MM.1S (cell line): Measurements from ENCODE around the gene DNAJC6.

Experiments used
- DNase-seq: peaks from one replicate; pipeline ENCODE4 v3.0.0-alpha.2; 2015
- H2AFZ ChIP-seq: fragments of 300-600 bp; sonication (generic); 2 replicates; pipeline ENCODE4 v1.6.0; 2016; ENCODE audit warnings: antibody characterized with exemption, low read length
- H3F3A ChIP-seq: fragments of 300-600 bp; sonication (generic); 2 replicates; pipeline ENCODE4 v1.6.1; 2016; ENCODE audit warnings: mild to moderate bottlenecking, antibody characterized with exemption, low read length, moderate library complexity, mixed read lengths; ENCODE audit not compliant: insufficient read depth
- H3K27ac ChIP-seq: fragments of 300-600 bp; sonication (generic); 2 replicates; pipeline ENCODE4 v1.5.1; 2016; ENCODE audit warnings: mild to moderate bottlenecking, low read length
- H3K27me3 ChIP-seq: fragments of 300-600 bp; sonication (generic); replicated peaks from 2 replicates; pipeline ENCODE4 v1.6.0; 2016; ENCODE audit warnings: low read length; ENCODE audit not compliant: insufficient read depth
- H3K36me3 ChIP-seq: fragments of 300-600 bp; sonication (generic); replicated peaks from 2 replicates; pipeline ENCODE4 v1.6.1; 2016; ENCODE audit warnings: mild to moderate bottlenecking, low read length, mixed read lengths; ENCODE audit not compliant: insufficient read depth
- H3K4me1 ChIP-seq: fragments of 300-600 bp; sonication (generic); 2 replicates; pipeline ENCODE4 v1.6.1; 2016; ENCODE audit warnings: low read length, mixed read lengths
- H3K4me2 ChIP-seq: fragments of 300-600 bp; sonication (generic); 2 replicates; pipeline ENCODE4 v1.6.0; 2016; ENCODE audit warnings: low read depth, low read length
- H3K4me3 ChIP-seq: fragments of 300-600 bp; sonication (generic); 2 replicates; pipeline ENCODE4 v1.5.1; 2016; ENCODE audit warnings: low read length, mixed read lengths
- H3K79me2 ChIP-seq: fragments of 300-600 bp; sonication (generic); 2 replicates; pipeline ENCODE4 v1.6.1; 2016; ENCODE audit warnings: mixed run types, low read length, mixed read lengths
- H3K9ac ChIP-seq: fragments of 300-600 bp; sonication (generic); 2 replicates; pipeline ENCODE4 v1.6.1; 2016; ENCODE audit warnings: low read length, mixed read lengths
- H3K9me2 ChIP-seq: fragments of 300-600 bp; sonication (generic); replicated peaks from 2 replicates; pipeline ENCODE4 v1.6.1; 2016; ENCODE audit warnings: mild to moderate bottlenecking, low read length, mixed read lengths; ENCODE audit not compliant: insufficient read depth
- H3K9me3 ChIP-seq: fragments of 300-600 bp; sonication (generic); replicated peaks from 2 replicates; pipeline ENCODE4 v1.6.1; 2016; ENCODE audit warnings: mild to moderate bottlenecking, low read length, mixed read lengths; ENCODE audit not compliant: insufficient read depth
- H4K20me1 ChIP-seq: fragments of 300-600 bp; sonication (generic); 2 replicates; pipeline ENCODE4 v1.6.1; 2016; ENCODE audit warnings: mild to moderate bottlenecking, low read length, moderate library complexity, mixed read lengths; ENCODE audit not compliant: insufficient read depth
- CTCF ChIP-seq: fragments of 300-600 bp; sonication (generic); IDR thresholded peaks from 2 replicates; pipeline ENCODE4 v1.5.1; 2016; ENCODE audit warnings: antibody characterized with exemption, low read length, mixed read lengths
- EZH2 ChIP-seq: fragments of 300-600 bp; sonication (generic); optimal IDR thresholded peaks from 2 replicates; pipeline ENCODE3; 2017; ENCODE audit warnings: low read depth, mild to moderate bottlenecking, antibody characterized with exemption, low read length, mixed read lengths
- EZH2phosphoT487 ChIP-seq: fragments of 300-600 bp; sonication (generic); IDR thresholded peaks from 2 replicates; pipeline ENCODE4 v1.6.1; 2018; ENCODE audit warnings: antibody characterized with exemption, low read length

DNAJC6 gene

GRCh38 chr1:65263286-65263685 is 46.1 kb upstream of the DNAJC6 start:
- H3K4me3 ChIP-seq: no peak overlapping the region
- no peaks in the 10 kb centered on the region for H3K79me2 ChIP-seq
- H3K9ac ChIP-seq: no peak overlapping the region
- no peaks in the 10 kb centered on the region for H3K27me3 ChIP-seq
- TF ChIP-seq EZH2phosphoT487: no peak
- no peak for TF ChIP-seq EZH2
- TF ChIP-seq CTCF: no peak
- no peaks in the 10 kb centered on the region for H3K36me3 ChIP-seq
- H3K9me2 ChIP-seq: no peaks in the 10 kb centered on the region
- H2AFZ ChIP-seq: no peak overlapping the region
- DNase-seq: no peak
- H3K4me2 ChIP-seq: no peak overlapping the region
- H3K4me1 ChIP-seq: peaks cover 13% of the 10 kb centered on the region; the same call in 1 of the 2 replicates
- peaks cover 7% of the 10 kb centered on the region for H3F3A ChIP-seq
- H3K27ac ChIP-seq: no peak overlapping the region
- H4K20me1 ChIP-seq: no peaks in the 10 kb centered on the region
- H3K9me3 ChIP-seq: no peaks in the 10 kb centered on the region

GRCh38 chr1:65264197-65264929 is 45.0 kb upstream of the DNAJC6 start:
- Histone ChIP-seq H3K9me2 (no peaks in the 10 kb centered on the region), H3K9ac (no peak overlapping the region), H3F3A (peaks cover 7% of the 10 kb centered on the region), H2AFZ (no peak overlapping the region), H3K4me3 (no peak overlapping the region), H3K79me2 (no peaks in the 10 kb centered on the region), H3K27ac (no peak overlapping the region), H3K4me2 (no peak overlapping the region), H3K27me3 (no peaks in the 10 kb centered on the region), H3K9me3 (no peaks in the 10 kb centered on the region), H4K20me1 (no peaks in the 10 kb centered on the region), H3K4me1 (peaks cover 13% of the 10 kb centered on the region; the same call in 1 of the 2 replicates), H3K36me3 (no peaks in the 10 kb centered on the region)
- TF ChIP-seq EZH2phosphoT487 (no peak), CTCF (no peak), EZH2 (no peak)
- no peak for DNase-seq

GRCh38 chr1:65265296-65265650 is 44.1 kb upstream of the DNAJC6 start:
- no peak overlapping the region for H2AFZ ChIP-seq
- H3K27me3 ChIP-seq: no peaks in the 10 kb centered on the region
- H4K20me1 ChIP-seq: no peaks in the 10 kb centered on the region
- H3K9me2 ChIP-seq: no peaks in the 10 kb centered on the region
- no peaks in the 10 kb centered on the region for H3K9me3 ChIP-seq
- H3K4me2 ChIP-seq: peak overlapping the region; percentile 22; the same call in 1 of the 2 replicates
- H3F3A ChIP-seq: peaks cover 7% of the 10 kb centered on the region
- peak overlapping the region; percentile 18; the same call in 1 of the 2 replicates for H3K4me3 ChIP-seq
- DNase-seq: no peak
- no peaks in the 10 kb centered on the region for H3K36me3 ChIP-seq
- no peak overlapping the region for H3K9ac ChIP-seq
- H3K27ac ChIP-seq: no peak overlapping the region
- TF ChIP-seq CTCF (no peak), EZH2 (no peak)
- peaks cover 7% of the 10 kb centered on the region; the same call in 1 of the 2 replicates for H3K4me1 ChIP-seq
- no peaks in the 10 kb centered on the region for H3K79me2 ChIP-seq
